ENCODE results near the gene COLEC12.

The COLEC12 gene

DNA sequence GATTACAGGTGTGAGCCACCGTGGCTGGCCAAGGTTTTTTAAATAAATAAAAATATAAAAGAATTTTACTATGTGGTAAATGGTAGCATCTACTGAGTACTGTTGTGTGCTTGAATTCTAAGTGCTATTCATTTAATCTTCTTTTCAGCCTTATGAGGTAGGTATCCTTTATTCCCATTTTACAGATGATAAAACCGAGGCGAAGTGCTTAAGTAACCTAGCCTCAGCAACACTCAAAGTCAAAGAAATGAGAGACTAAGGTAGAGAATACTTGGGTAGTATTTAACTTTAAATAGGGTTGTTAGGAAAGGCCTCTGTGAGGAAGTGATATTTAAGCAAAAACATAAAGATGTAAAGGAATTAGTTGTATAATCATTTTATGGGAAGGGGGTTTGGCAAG, 227.0 kb downstream of the COLEC12 start:
- DNase-seq (ENCODE audit: low read depth): no peak

DNA sequence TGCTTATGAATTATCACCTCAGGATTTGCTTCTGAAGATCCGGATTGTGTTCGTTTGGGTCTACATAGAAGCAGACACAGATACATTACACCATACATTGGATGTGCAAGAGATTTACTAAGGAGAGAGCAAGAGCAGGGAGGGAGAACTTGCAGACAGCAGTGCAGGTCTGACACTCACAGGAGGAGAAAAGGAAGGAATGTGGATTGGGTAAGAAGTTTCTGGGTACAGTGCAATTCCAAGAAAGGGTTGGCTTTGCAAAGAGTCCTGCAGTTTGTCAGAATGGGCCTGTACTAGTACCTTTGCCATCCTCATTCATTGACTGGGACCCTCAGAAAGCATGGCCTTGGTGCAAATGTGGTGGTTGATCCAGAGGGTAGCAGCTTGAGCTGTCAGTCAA, 227.9 kb downstream of the COLEC12 start:
- no peak for DNase-seq (ENCODE audit: low read depth)

DNA sequence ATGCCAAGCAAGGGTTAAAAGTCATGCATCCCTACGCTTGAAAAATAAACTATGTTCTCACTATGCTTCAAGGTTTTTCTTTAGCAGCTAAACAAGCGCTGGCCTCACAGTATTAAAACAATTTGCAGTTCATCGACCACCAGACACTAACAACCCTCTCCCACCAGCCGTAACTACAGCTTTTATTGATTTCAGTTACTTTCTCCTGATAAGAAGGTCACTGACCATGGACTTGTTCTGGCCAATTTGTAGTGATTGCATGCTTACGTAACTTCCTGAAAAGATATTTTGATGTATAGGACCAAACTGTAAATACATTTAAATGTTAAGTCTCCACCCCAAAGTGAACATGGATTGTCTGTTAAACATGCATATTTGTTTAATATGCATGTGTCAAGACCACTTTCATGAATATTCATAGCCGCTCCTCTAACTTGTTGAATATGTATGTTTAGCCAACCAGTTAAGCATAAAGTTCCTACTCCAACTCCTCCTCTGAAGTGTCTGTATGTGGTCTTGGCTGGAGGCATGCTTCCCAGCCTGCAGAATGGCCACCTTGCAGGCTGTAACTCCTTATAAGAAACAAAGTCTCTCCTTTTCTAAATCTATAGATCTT, 230.9 kb downstream of the COLEC12 start:
- no peak for DNase-seq (ENCODE audit: low read depth)

DNA sequence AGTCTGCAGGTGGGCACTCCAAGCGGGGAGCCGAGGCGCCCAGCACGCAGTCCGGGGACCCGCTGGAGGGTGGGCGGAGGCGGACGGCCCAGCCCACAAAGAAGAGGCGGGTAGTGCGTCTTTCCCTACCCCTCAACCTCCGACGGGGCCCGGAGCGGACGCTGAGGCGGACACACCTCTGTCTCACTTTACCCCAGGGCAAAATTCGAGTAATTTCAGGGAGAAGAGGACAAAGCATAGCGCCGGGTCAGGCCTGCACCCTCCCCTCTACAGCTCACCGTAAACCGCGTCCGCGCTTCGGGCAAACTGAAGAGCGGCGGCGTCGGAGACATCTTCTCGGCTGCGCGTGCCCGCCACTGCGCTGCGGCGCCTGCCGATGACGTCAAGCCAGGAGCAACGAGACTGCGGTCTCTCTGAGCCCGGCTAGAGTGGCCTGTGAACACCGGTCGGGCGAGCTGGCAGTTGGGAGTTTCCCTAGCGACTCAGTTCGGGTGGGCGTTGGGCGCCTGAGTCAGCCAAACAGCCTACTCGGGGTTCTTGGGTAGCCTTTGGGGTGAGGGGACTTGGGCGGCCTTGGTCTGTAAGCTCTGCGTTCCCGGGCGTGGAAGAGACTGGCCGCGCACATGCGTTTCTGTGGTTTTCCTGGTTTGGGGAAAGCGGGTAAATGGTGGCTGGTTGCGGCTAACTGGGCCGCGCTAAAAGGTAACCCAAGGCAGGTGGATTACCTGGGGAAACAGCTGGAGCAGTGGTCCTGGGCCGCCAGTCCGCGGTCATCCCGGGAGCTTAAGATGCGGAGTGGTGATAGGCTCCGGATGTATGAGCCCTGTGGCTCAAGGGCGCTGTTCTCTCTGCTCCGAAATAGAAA, 232.6 kb downstream of the COLEC12 start, which contains the start of gene THOC1:
TSS of gene THOC1 (minus strand) at position 360 of the 865 bp plus-strand sequence. CDS start at position 332, 28 bp downstream.
- peak; percentile 97 for DNase-seq (ENCODE audit: low read depth)

DNA sequence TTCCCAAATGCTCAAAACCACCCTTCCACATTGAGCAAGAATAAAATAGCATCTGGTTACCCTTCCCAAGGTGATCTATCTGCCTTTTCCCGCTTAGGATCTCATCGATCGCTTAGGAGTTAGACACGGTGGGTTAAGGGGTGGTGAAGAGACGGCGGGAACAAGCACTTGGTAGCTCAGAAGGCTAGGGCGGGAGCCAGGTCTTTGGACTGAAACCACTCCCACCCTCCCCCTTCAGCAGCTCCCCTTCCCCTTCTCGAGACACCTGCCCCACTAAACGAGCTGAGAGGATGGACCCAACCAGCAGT, 233.2 kb downstream of the COLEC12 start:
- no peak for DNase-seq (ENCODE audit: low read depth)

Data from stimulated activated CD8-positive, alpha-beta memory T cell treated with anti-CD3 and anti-CD28 coated beads, Interleukin-4, amount 100 ng/mL, for 24 hours (primary cell).